LNCaP clone FGC (cell line): ENCODE results near the gene CMTM1.

ENCODE experiments used
- DNase-seq: peaks from one replicate; pipeline ENCODE4 v3.0.0-alpha.2; 2011; ENCODE audit warnings: low read depth
- H3K4me3 ChIP-seq: 2 replicates; pipeline ENCODE4 v1.5.1; 2011; ENCODE audit warnings: mild to moderate bottlenecking, low read depth, low read length, control low read depth
- CTCF ChIP-seq: IDR thresholded peaks from 2 replicates; pipeline ENCODE4 v1.5.1; 2012; ENCODE audit warnings: mild to moderate bottlenecking; ENCODE audit not compliant: control insufficient read depth, insufficient read depth; ENCODE audit errors: extremely low read depth

CMTM1 gene

GRCh38 chr16:66552286-66553177 lies 13.7 kb upstream of the CMTM1 start, which contains the start of gene CKLF:
Gene CKLF, plus strand, starts transcription at chr16:66552576. Its CDS starts 140 bp downstream, at chr16:66552716.
- peak; percentile 50 for DNase-seq
- peak within 1 kb of the TSS; percentile 68 for H3K4me3 ChIP-seq
- TF ChIP-seq CTCF = no peak

GRCh38 chr16:66553223-66553622 lies 13.0 kb upstream of the CMTM1 start:
- no peak for TF ChIP-seq CTCF
- no peak for DNase-seq
- peak overlapping the region; percentile 68 for H3K4me3 ChIP-seq

- no peak for TF ChIP-seq CTCF
- no peak overlapping the region for H3K4me3 ChIP-seq
- no peak for DNase-seq
Observed at GRCh38 chr16:66554021-66554420, 12.2 kb upstream of the CMTM1 start.

- no peak for TF ChIP-seq CTCF
- H3K4me3 ChIP-seq = no peak overlapping the region
- DNase-seq = no peak
Observed at GRCh38 chr16:66554495-66554894, 11.7 kb upstream of the CMTM1 start.

GRCh38 chr16:66560107-66560506 lies 6.1 kb upstream of the CMTM1 start:
- no peak for TF ChIP-seq CTCF
- no peak for DNase-seq
- no peak overlapping the region for H3K4me3 ChIP-seq

GRCh38 chr16:66561381-66562080 lies 4.7 kb upstream of the CMTM1 start:
- no peak overlapping the region for H3K4me3 ChIP-seq
- DNase-seq = no peak
- TF ChIP-seq CTCF = no peak
